Measurements from ENCODE around the gene TRIM15. TPM values are rescaled to one million over a fixed set of nuclear protein-coding genes. Genes with fewer than 3 reads are reported as not detected.

Gene TRIM15
- total and polyA plus RNA-seq, 2 of the 4 experiments (the other 2 are of a cell fraction): not detected

DNA sequence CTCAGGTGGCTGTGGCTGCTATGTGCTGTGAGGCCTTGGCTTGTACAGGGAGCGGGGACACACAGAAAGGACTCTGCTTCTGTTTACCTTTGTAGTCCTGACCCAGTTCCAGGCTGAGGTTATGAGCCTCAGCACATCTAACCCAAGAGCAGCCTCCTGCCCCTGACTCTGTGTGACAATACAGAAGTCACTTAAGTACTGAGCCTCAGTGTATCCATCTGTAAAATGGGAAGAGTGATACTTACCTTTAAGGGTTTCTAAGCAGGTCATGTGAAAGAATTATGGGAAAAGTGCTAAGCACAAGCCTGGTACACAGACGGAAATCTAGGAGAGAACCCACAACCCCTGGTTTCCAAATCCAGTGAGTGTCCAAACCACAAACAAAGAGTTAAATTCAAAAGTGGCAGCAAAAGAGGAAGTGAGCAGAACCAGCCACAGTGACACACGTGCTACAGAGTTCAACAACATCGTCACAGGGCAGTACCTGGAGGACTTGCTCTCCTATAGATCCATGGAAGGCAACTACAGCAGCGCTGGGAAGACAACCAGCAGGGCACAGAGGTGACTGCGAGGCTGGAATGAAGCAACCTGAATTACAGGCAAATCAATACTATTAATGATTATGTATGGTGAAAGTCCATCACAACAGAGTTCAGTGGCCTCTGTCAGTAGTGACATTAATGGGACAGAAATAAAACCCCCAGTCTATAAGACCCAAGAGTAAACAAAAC, 37.4 kb downstream of the TRIM15 start:
- Histone ChIP-seq H2BK15ac (ENCODE audit: low read depth, low read length) (no peak overlapping the region), H3K18ac (ENCODE audit: low read depth, low read length) (no peak overlapping the region), H3K9me3 (ENCODE audit: control insufficient read depth, insufficient read depth, low read length) (no peaks in the 10 kb centered on the region), H3K23ac (ENCODE audit: low read depth, low read length) (no peak overlapping the region), H2BK120ac (ENCODE audit: low read depth, low read length) (no peak overlapping the region), H4K91ac (ENCODE audit: insufficient read depth, low read depth, low read length) (no peak overlapping the region), H2BK5ac (ENCODE audit: low read depth, low read length, poor library complexity, severe bottlenecking) (no peak overlapping the region), H3K79me1 (ENCODE audit: low read depth in 1 of 2, low read length in 2 of 2) (peaks cover 20 to 35% of the 10 kb centered on the region in 2 experiments), H3K36me3 (ENCODE audit: control insufficient read depth, insufficient read depth, low read length) (peaks cover 36% of the 10 kb centered on the region), H3K4me1 (ENCODE audit: control insufficient read depth, insufficient read depth, low read length) (no peaks in the 10 kb centered on the region), H3K4me2 (ENCODE audit: low read depth, low read length) (no peak overlapping the region), H4K20me1 (ENCODE audit: insufficient read depth, low read length) (peaks cover 5% of the 10 kb centered on the region; the same call in 1 of the 2 replicates), H3K27me3 (ENCODE audit: control insufficient read depth, insufficient read depth, low read length) (no peaks in the 10 kb centered on the region), H2AFZ (replicated peaks; ENCODE audit: low read length, poor library complexity) (no peak overlapping the region), H2BK20ac (ENCODE audit: low read depth, low read length) (no peak overlapping the region), H3K14ac (replicated peaks; ENCODE audit: low read depth, low read length) (no peak overlapping the region), H2AK5ac (ENCODE audit: low read depth, low read length) (no peak overlapping the region), H2AK9ac (replicated peaks; ENCODE audit: low read depth, low read length, poor library complexity) (no peak overlapping the region), H3K9ac (ENCODE audit: low read depth, low read length) (no peak overlapping the region), H3K4ac (ENCODE audit: low read depth, low read length) (no peak overlapping the region), H3K27ac (ENCODE audit: insufficient read depth, low read length) (no peak overlapping the region), H4K5ac (ENCODE audit: low read depth, low read length) (no peak overlapping the region), H4K8ac (ENCODE audit: low read depth in 2 of 2, low read length in 2 of 2) (no peak overlapping the region), H3K56ac (ENCODE audit: extremely low read depth, insufficient read depth, low read length) (no peak overlapping the region), H3K4me3 (ENCODE audit: insufficient read depth, low read depth, low read length) (no peak overlapping the region), H3K9me1 (ENCODE audit: insufficient read depth, low read length) (0 out of 2 replicates have a peak, but pooled peaks cover 4% of the 10 kb centered on the region)
- intact Hi-C loops (cut with micrococcal nuclease): no loop called here
- DNase-seq: no peak
- dilution Hi-C loops (cut with HindIII; ENCODE audit: low sequenced_read_pairs, unreplicated experiment): no loop called here
- in situ Hi-C loops (cut with MboI; ENCODE audit: low sequenced_read_pairs): no loop called here
- no TSS peak for BruUV-seq (replicated peaks)
- WGBS, 2 experiments (ENCODE audit: extremely low coverage in 2 of 2, insufficient read length in 1 of 2): 100% methylated on average over 1 of the region's 6 CpGs; no CpG with 5 or more reads in 1 of the 2 experiments
- CTCF ChIA-PET: no interaction called here
- no peak for ATAC-seq (ENCODE audit: low read depth)
- no peak for TF ChIP-seq NFE2L2 (IDR thresholded peaks at IDR 0.05; ENCODE audit: low read depth, low read length)
- no peak for TF ChIP-seq RAD21 (IDR thresholded peaks at IDR 0.05; ENCODE audit: low read length)
- TF ChIP-seq BHLHE40 (IDR thresholded peaks at IDR 0.05; ENCODE audit: low read depth, low read length): no peak
- no peak for TF ChIP-seq MAFK (IDR thresholded peaks at IDR 0.05; ENCODE audit: low read depth, low read length)
- TF ChIP-seq MAZ (IDR thresholded peaks at IDR 0.05; ENCODE audit: borderline replicate concordance, low read depth, low read length): no peak
- TF ChIP-seq CEBPB (IDR thresholded peaks at IDR 0.05; ENCODE audit: low read depth, low read length): no peak
- TF ChIP-seq SMC3 (IDR thresholded peaks at IDR 0.05; ENCODE audit: low read depth, low read length): no peak
- no peak for TF ChIP-seq RCOR1 (IDR thresholded peaks at IDR 0.05; ENCODE audit: insufficient replicate concordance, low read length)
- TF ChIP-seq ELK1 (IDR thresholded peaks at IDR 0.05; ENCODE audit: borderline replicate concordance, low read depth, low read length): no peak
- TF ChIP-seq, protein P1, sequence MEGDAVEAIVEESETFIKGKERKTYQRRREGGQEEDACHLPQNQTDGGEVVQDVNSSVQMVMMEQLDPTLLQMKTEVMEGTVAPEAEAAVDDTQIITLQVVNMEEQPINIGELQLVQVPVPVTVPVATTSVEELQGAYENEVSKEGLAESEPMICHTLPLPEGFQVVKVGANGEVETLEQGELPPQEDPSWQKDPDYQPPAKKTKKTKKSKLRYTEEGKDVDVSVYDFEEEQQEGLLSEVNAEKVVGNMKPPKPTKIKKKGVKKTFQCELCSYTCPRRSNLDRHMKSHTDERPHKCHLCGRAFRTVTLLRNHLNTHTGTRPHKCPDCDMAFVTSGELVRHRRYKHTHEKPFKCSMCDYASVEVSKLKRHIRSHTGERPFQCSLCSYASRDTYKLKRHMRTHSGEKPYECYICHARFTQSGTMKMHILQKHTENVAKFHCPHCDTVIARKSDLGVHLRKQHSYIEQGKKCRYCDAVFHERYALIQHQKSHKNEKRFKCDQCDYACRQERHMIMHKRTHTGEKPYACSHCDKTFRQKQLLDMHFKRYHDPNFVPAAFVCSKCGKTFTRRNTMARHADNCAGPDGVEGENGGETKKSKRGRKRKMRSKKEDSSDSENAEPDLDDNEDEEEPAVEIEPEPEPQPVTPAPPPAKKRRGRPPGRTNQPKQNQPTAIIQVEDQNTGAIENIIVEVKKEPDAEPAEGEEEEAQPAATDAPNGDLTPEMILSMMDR (conservative IDR thresholded peaks at IDR 0.05; ENCODE audit: low read depth, low read length): no peak
- no peak for TF ChIP-seq USF2 (IDR thresholded peaks at IDR 0.05; ENCODE audit: low read depth, low read length)
- TF ChIP-seq RFX5 (IDR thresholded peaks at IDR 0.05; ENCODE audit: low read depth, low read length): no peak
- TF ChIP-seq MXI1 (IDR thresholded peaks at IDR 0.05; ENCODE audit: borderline replicate concordance, low read depth, low read length): no peak
- no peak for TF ChIP-seq POLR2A (IDR thresholded peaks at IDR 0.05; ENCODE audit: low read depth, low read length)
- TF ChIP-seq FOS (IDR thresholded peaks at IDR 0.05; ENCODE audit: low read depth, low read length): no peak
- TF ChIP-seq CHD1 (IDR thresholded peaks at IDR 0.05; ENCODE audit: low read depth, low read length): no peak
- POLR2A ChIA-PET (ENCODE audit: unreplicated experiment): no interaction called here
